ENCODE results near the gene FHIT. TPM values are rescaled to one million over a fixed set of nuclear protein-coding genes. Genes with fewer than 3 reads are reported as not detected.
"Not testable (repeated sequence)": the region's sequence is repeated elsewhere in the genome, so short reads cannot be mapped to it uniquely, and the experiment has no call there.

The FHIT gene
- total RNA-seq, 1 donor from 2014 or later = 29.9 TPM

GRCh38 chr3:60898321-60898720 is 352.9 kb downstream of the FHIT start:
- peaks cover 5% of the 10 kb centered on the region for H3K4me1 Mint-ChIP-seq (ENCODE audit: low read depth)
- no peak overlapping the region for H3K27ac Mint-ChIP-seq
- intact Hi-C loops (cut with micrococcal nuclease) = no loop called here
- H3K9me3 Mint-ChIP-seq = no peaks in the 10 kb centered on the region
- no peaks in the 10 kb centered on the region for H3K36me3 Mint-ChIP-seq (ENCODE audit: low read depth)
- no peak overlapping the region for H3K4me3 Mint-ChIP-seq (ENCODE audit: low read depth)
- H3K27me3 Mint-ChIP-seq (ENCODE audit: low read depth) = no peaks in the 10 kb centered on the region
- no peak for DNase-seq (ENCODE audit: low spot score)

- H3K4me1 Mint-ChIP-seq (ENCODE audit: low read depth) = peaks cover 5% of the 10 kb centered on the region
- H3K4me3 Mint-ChIP-seq (ENCODE audit: low read depth) = no peak overlapping the region
- H3K36me3 Mint-ChIP-seq (ENCODE audit: low read depth) = no peaks in the 10 kb centered on the region
- DNase-seq (ENCODE audit: low spot score) = no peak
- H3K9me3 Mint-ChIP-seq = no peaks in the 10 kb centered on the region
- no peak overlapping the region for H3K27ac Mint-ChIP-seq
- intact Hi-C loops (cut with micrococcal nuclease) = no loop called here
- H3K27me3 Mint-ChIP-seq (ENCODE audit: low read depth) = no peaks in the 10 kb centered on the region
Measured at GRCh38 chr3:60893946-60894345, 357.3 kb downstream of the FHIT start.

GRCh38 chr3:60890226-60890625 is 361.0 kb downstream of the FHIT start:
- intact Hi-C loops (cut with micrococcal nuclease) = no loop called here

GRCh38 chr3:60888952-60889351 is 362.3 kb downstream of the FHIT start:
- H3K36me3 Mint-ChIP-seq (ENCODE audit: low read depth); H3K27me3 Mint-ChIP-seq (ENCODE audit: low read depth); DNase-seq (ENCODE audit: low spot score); H3K4me1 Mint-ChIP-seq (ENCODE audit: low read depth); intact Hi-C loops (cut with micrococcal nuclease); H3K27ac Mint-ChIP-seq; H3K9me3 Mint-ChIP-seq; H3K4me3 Mint-ChIP-seq (ENCODE audit: low read depth): not testable (repeated sequence)

More at GRCh38 chr3:60890226-60890625, 361.0 kb downstream of the FHIT start:
- Mint-ChIP-seq H3K4me3 (ENCODE audit: low read depth) (no peak overlapping the region), H3K9me3 (no peaks in the 10 kb centered on the region), H3K4me1 (ENCODE audit: low read depth) (no peaks in the 10 kb centered on the region), H3K27me3 (ENCODE audit: low read depth) (no peaks in the 10 kb centered on the region), H3K36me3 (ENCODE audit: low read depth) (no peaks in the 10 kb centered on the region), H3K27ac (no peak overlapping the region)
- no peak for DNase-seq (ENCODE audit: low spot score)

- Mint-ChIP-seq H3K9me3 (peaks cover 7% of the 10 kb centered on the region), H3K27me3 (ENCODE audit: low read depth) (no peaks in the 10 kb centered on the region), H3K36me3 (ENCODE audit: low read depth) (no peaks in the 10 kb centered on the region), H3K4me3 (ENCODE audit: low read depth) (no peak overlapping the region), H3K4me1 (ENCODE audit: low read depth) (no peaks in the 10 kb centered on the region), H3K27ac (no peak overlapping the region)
- intact Hi-C loops (cut with micrococcal nuclease) = no loop called here
- no peak for DNase-seq (ENCODE audit: low spot score)
Measured at GRCh38 chr3:60887574-60887973, 363.7 kb downstream of the FHIT start.

GRCh38 chr3:60886518-60886917 is 364.7 kb downstream of the FHIT start:
- DNase-seq (ENCODE audit: low spot score) = no peak
- Mint-ChIP-seq H3K4me3 (ENCODE audit: low read depth) (no peak overlapping the region), H3K27me3 (ENCODE audit: low read depth) (no peaks in the 10 kb centered on the region), H3K36me3 (ENCODE audit: low read depth) (no peaks in the 10 kb centered on the region), H3K9me3 (peaks cover 10% of the 10 kb centered on the region), H3K27ac (no peak overlapping the region), H3K4me1 (ENCODE audit: low read depth) (no peaks in the 10 kb centered on the region)
- intact Hi-C loops (cut with micrococcal nuclease) = no loop called here

GRCh38 chr3:60884005-60884404 is 367.2 kb downstream of the FHIT start:
- Mint-ChIP-seq H3K9me3 (peaks cover 31% of the 10 kb centered on the region), H3K27ac (no peak overlapping the region), H3K36me3 (ENCODE audit: low read depth) (no peaks in the 10 kb centered on the region), H3K27me3 (ENCODE audit: low read depth) (peaks cover 1% of the 10 kb centered on the region), H3K4me3 (ENCODE audit: low read depth) (no peak overlapping the region), H3K4me1 (ENCODE audit: low read depth) (no peaks in the 10 kb centered on the region)
- DNase-seq (ENCODE audit: low spot score) = no peak
- intact Hi-C loops (cut with micrococcal nuclease) = no loop called here

GRCh38 chr3:60877188-60877587 is 374.1 kb downstream of the FHIT start:
- no peak overlapping the region for H3K4me3 Mint-ChIP-seq (ENCODE audit: low read depth)
- H3K9me3 Mint-ChIP-seq = peaks cover 24% of the 10 kb centered on the region
- intact Hi-C loops (cut with micrococcal nuclease) = no loop called here
- H3K4me1 Mint-ChIP-seq (ENCODE audit: low read depth) = no peaks in the 10 kb centered on the region
- DNase-seq (ENCODE audit: low spot score) = no peak
- H3K27me3 Mint-ChIP-seq (ENCODE audit: low read depth) = peaks cover 1% of the 10 kb centered on the region
- H3K36me3 Mint-ChIP-seq (ENCODE audit: low read depth) = no peaks in the 10 kb centered on the region
- no peak overlapping the region for H3K27ac Mint-ChIP-seq

GRCh38 chr3:60870396-60870795 is 380.9 kb downstream of the FHIT start:
- Mint-ChIP-seq H3K27ac (no peak overlapping the region), H3K4me1 (ENCODE audit: low read depth) (no peaks in the 10 kb centered on the region), H3K4me3 (ENCODE audit: low read depth) (no peak overlapping the region), H3K9me3 (peaks cover 7% of the 10 kb centered on the region), H3K36me3 (ENCODE audit: low read depth) (no peaks in the 10 kb centered on the region), H3K27me3 (ENCODE audit: low read depth) (no peaks in the 10 kb centered on the region)
- no peak for DNase-seq (ENCODE audit: low spot score)
- intact Hi-C loops (cut with micrococcal nuclease) = no loop called here

GRCh38 chr3:60867200-60867599 is 384.1 kb downstream of the FHIT start:
- no peaks in the 10 kb centered on the region for H3K36me3 Mint-ChIP-seq (ENCODE audit: low read depth)
- intact Hi-C loops (cut with micrococcal nuclease) = no loop called here
- peaks cover 7% of the 10 kb centered on the region for H3K9me3 Mint-ChIP-seq
- H3K4me3 Mint-ChIP-seq (ENCODE audit: low read depth) = no peak overlapping the region
- H3K27ac Mint-ChIP-seq = no peak overlapping the region
- no peak for DNase-seq (ENCODE audit: low spot score)
- H3K4me1 Mint-ChIP-seq (ENCODE audit: low read depth) = no peaks in the 10 kb centered on the region
- H3K27me3 Mint-ChIP-seq (ENCODE audit: low read depth) = no peaks in the 10 kb centered on the region

GRCh38 chr3:60856257-60857046 is 394.8 kb downstream of the FHIT start:
- Mint-ChIP-seq H3K4me3 (ENCODE audit: low read depth) (no peak overlapping the region), H3K4me1 (ENCODE audit: low read depth) (no peaks in the 10 kb centered on the region), H3K27me3 (ENCODE audit: low read depth) (no peaks in the 10 kb centered on the region), H3K36me3 (ENCODE audit: low read depth) (no peaks in the 10 kb centered on the region), H3K9me3 (peaks cover 3% of the 10 kb centered on the region), H3K27ac (no peak overlapping the region)
- intact Hi-C loops (cut with micrococcal nuclease) = no loop called here
- DNase-seq (ENCODE audit: low spot score) = no peak

- Mint-ChIP-seq H3K4me3 (ENCODE audit: low read depth) (no peak overlapping the region), H3K4me1 (ENCODE audit: low read depth) (no peaks in the 10 kb centered on the region), H3K36me3 (ENCODE audit: low read depth) (no peaks in the 10 kb centered on the region), H3K27me3 (ENCODE audit: low read depth) (no peaks in the 10 kb centered on the region), H3K27ac (no peak overlapping the region), H3K9me3 (peaks cover 3% of the 10 kb centered on the region)
- no peak for DNase-seq (ENCODE audit: low spot score)
- intact Hi-C loops (cut with micrococcal nuclease) = no loop called here
Measured at GRCh38 chr3:60855250-60855649, 396.0 kb downstream of the FHIT start.

- intact Hi-C loops (cut with micrococcal nuclease) = no loop called here
- Mint-ChIP-seq H3K27me3 (ENCODE audit: low read depth) (no peaks in the 10 kb centered on the region), H3K4me3 (ENCODE audit: low read depth) (no peak overlapping the region), H3K27ac (no peak overlapping the region), H3K36me3 (ENCODE audit: low read depth) (no peaks in the 10 kb centered on the region), H3K4me1 (ENCODE audit: low read depth) (no peaks in the 10 kb centered on the region), H3K9me3 (peaks cover 3% of the 10 kb centered on the region)
- DNase-seq (ENCODE audit: low spot score) = no peak
Measured at GRCh38 chr3:60854791-60855190, 396.5 kb downstream of the FHIT start.

- Mint-ChIP-seq H3K4me1 (ENCODE audit: low read depth) (no peaks in the 10 kb centered on the region), H3K27ac (no peak overlapping the region), H3K4me3 (ENCODE audit: low read depth) (no peak overlapping the region), H3K36me3 (ENCODE audit: low read depth) (no peaks in the 10 kb centered on the region), H3K27me3 (ENCODE audit: low read depth) (no peaks in the 10 kb centered on the region), H3K9me3 (no peaks in the 10 kb centered on the region)
- DNase-seq (ENCODE audit: low spot score) = no peak
- intact Hi-C loops (cut with micrococcal nuclease) = no loop called here
Measured at GRCh38 chr3:60847791-60848190, 403.5 kb downstream of the FHIT start.
